Liver (tissue), 9 donors: ENCODE results near the gene ZDHHC8. TPM values are rescaled to one million over a fixed set of nuclear protein-coding genes. Genes with fewer than 3 reads are reported as not detected.

Experiments used
- DNase-seq: peaks from one replicate; pipeline ENCODE4 v3.0.0-alpha.2; 2017; ENCODE audit warnings: low spot score
- H3K27ac ChIP-seq, 2 donors: one replicate each; pipeline ENCODE4 v1.7.0; 2013; ENCODE audit warnings: inconsistent platforms in 2 of 2, low read length in 2 of 2, control low read depth in 1 of 2, low read depth in 1 of 2, mild to moderate bottlenecking in 1 of 2
- H3K27me3 ChIP-seq, 4 donors: one replicate each; pipeline versions ENCODE4 v1.6.1 to v1.7.0; 2013; ENCODE audit warnings: low read length in 3 of 4, inconsistent platforms in 1 of 4, mild to moderate bottlenecking in 1 of 4, moderate library complexity in 1 of 4; ENCODE audit not compliant: control insufficient read depth in 4 of 4, insufficient read depth in 4 of 4
- H3K36me3 ChIP-seq, 4 donors: one replicate each; pipeline versions ENCODE4 v1.6.1 to v1.7.0; 2013; ENCODE audit warnings: low read length in 3 of 4, mild to moderate bottlenecking in 3 of 4, low read depth in 1 of 4, moderate library complexity in 1 of 4; ENCODE audit not compliant: control insufficient read depth in 4 of 4, insufficient read depth in 3 of 4
- H3K4me1 ChIP-seq, 4 donors: one replicate each; pipeline versions ENCODE4 v1.6.1 to v1.7.0; 2013; ENCODE audit warnings: low read length in 3 of 4, mild to moderate bottlenecking in 3 of 4, moderate library complexity in 1 of 4; ENCODE audit not compliant: control insufficient read depth in 4 of 4, insufficient read depth in 4 of 4
- H3K4me3 ChIP-seq, 3 donors: one replicate each; pipeline versions ENCODE4 v1.6.1 to v1.7.0; 2013; ENCODE audit warnings: low read length in 3 of 3, control low read depth in 1 of 3, low read depth in 1 of 3, mild to moderate bottlenecking in 1 of 3
- H3K9ac ChIP-seq, 2 donors: one replicate each; pipeline ENCODE4 v1.7.0; 2013; ENCODE audit warnings: low read length in 2 of 2, mild to moderate bottlenecking in 2 of 2, moderate library complexity in 2 of 2, control low read depth in 1 of 2, low read depth in 1 of 2
- H3K9me3 ChIP-seq, 4 donors: one replicate each; pipeline versions ENCODE4 v1.6.1 to v1.7.0; 2013; ENCODE audit warnings: low read length in 3 of 4; ENCODE audit not compliant: control insufficient read depth in 4 of 4
- ATF3 ChIP-seq: IDR thresholded peaks from 2 replicates; pipeline ENCODE4 v1.6.1; 2016; ENCODE audit warnings: antibody characterized with exemption
- CTCF ChIP-seq: fragments of 150-350 bp; IDR thresholded peaks from 2 replicates; pipeline ENCODE4 v1.5.1; 2017; ENCODE audit warnings: improper control_type of control experiment, low read depth, low read length; ENCODE audit not compliant: missing input control
- FOXA1 ChIP-seq: IDR thresholded peaks from 2 replicates; pipeline ENCODE4 v1.6.1; 2016; ENCODE audit warnings: antibody characterized with exemption
- FOXA2 ChIP-seq: IDR thresholded peaks from 2 replicates; pipeline ENCODE4 v1.6.1; 2016; ENCODE audit warnings: antibody characterized with exemption
- GABPA ChIP-seq, 2 donors: IDR thresholded peaks in 1 of 2; conservative IDR thresholded peaks in 1 of 2; 2 replicates each; pipeline ENCODE4 v1.6.1; 2016; ENCODE audit warnings: antibody characterized with exemption in 2 of 2, mild to moderate bottlenecking in 1 of 2, moderate library complexity in 1 of 2
- HNF4G ChIP-seq: IDR thresholded peaks from 2 replicates; pipeline ENCODE4 v1.6.1; 2016; ENCODE audit warnings: antibody characterized with exemption
- JUND ChIP-seq, 2 donors: IDR thresholded peaks; 2 replicates each; pipeline ENCODE4 v1.6.1; 2016; ENCODE audit warnings: antibody characterized with exemption in 2 of 2
- NR2F2 ChIP-seq: IDR thresholded peaks from 2 replicates; pipeline ENCODE4 v1.6.1; 2016; ENCODE audit warnings: antibody characterized with exemption
- RAD21 ChIP-seq, 2 donors: IDR thresholded peaks; 2 replicates each; pipeline ENCODE4 v1.6.1; 2016; ENCODE audit warnings: antibody characterized with exemption in 2 of 2, mild to moderate bottlenecking in 2 of 2
- REST ChIP-seq: IDR thresholded peaks from 2 replicates; pipeline ENCODE4 v1.6.1; 2016; ENCODE audit warnings: antibody characterized with exemption, mild to moderate bottlenecking
- RXRA ChIP-seq, 2 donors: IDR thresholded peaks; 2 replicates each; pipeline ENCODE4 v1.6.1; 2017 to 2018; ENCODE audit warnings: antibody characterized with exemption in 2 of 2, mild to moderate bottlenecking in 1 of 2
- TAF1 ChIP-seq: conservative IDR thresholded peaks from 2 replicates; pipeline ENCODE4 v1.6.1; 2016; ENCODE audit warnings: antibody characterized with exemption, mild to moderate bottlenecking
- YY1 ChIP-seq: IDR thresholded peaks from 2 replicates; pipeline ENCODE4 v1.6.1; 2016; ENCODE audit warnings: antibody characterized with exemption, mild to moderate bottlenecking
- WGBS: extraction: QIAGEN DNeasy Blood & Tissue Kit; methylation state at CpG from one replicate; pipeline ENCODE4 v1.1.7; 2013; 5-methylcytosine and 5-hydroxymethylcytosine counted together
- polyA plus RNA-seq, 2 donors: library from polyadenylated mRNA; stranded (reverse) in 1 of 2; unstranded in 1 of 2; fragments of 200-250 nt in 1 of 2; fragments of >200 nt in 1 of 2; fragmentation: Nextera tagmentation in 1 of 2; extraction: Ambion mirVana in 1 of 2; gene quantifications; one replicate each; pipeline versions ENCODE4 v1.2.1 to v1.2.3, GENCODE V29; 2013 to 2015
- total RNA-seq, 2 donors: library from RNA; depleted of rRNA; stranded (reverse); fragments of >200 nt; gene quantifications; one replicate each; pipeline ENCODE4 v1.2.3, GENCODE V29; 2014
- donor health status: healthy.
- donor health status: healthy.
- donor health status: healthy.
- donor health status: healthy.
- donor health status: healthy.

Gene ZDHHC8
- total and polyA plus RNA-seq, 4 donors, result 2.9 to 11.8 (median 6.8) TPM

- no peak for DNase-seq
- peak; percentile 28 for TF ChIP-seq CTCF
- TF ChIP-seq RAD21 (IDR thresholded peaks at IDR 0.05), result peak; percentile 59 to 74
- no peak for TF ChIP-seq GABPA (IDR thresholded peaks at IDR 0.05 in 1 of 2, conservative IDR thresholded peaks at IDR 0.05 in 1 of 2)
- Histone ChIP-seq H3K36me3 (no peaks in the 10 kb centered on the region), H3K4me3 (no peak overlapping the region), H3K27me3 (no peaks in the 10 kb centered on the region), H3K9ac (no peak overlapping the region), H3K27ac (no peak overlapping the region), H3K4me1 (peaks cover 7 to 36% (median 27%) of the 10 kb centered on the region in 4 donors), H3K9me3 (no peaks in the 10 kb centered on the region)
- WGBS, result 79% methylated on average over 19 of the region's 19 CpGs
Observed at GRCh38 chr22:20174785-20175596, 43.4 kb downstream of the ZDHHC8 start.

- no peaks in the 10 kb centered on the region for H3K9me3 ChIP-seq
- DNase-seq, result no peak
- no peak overlapping the region for H3K27ac ChIP-seq
- no peaks in the 10 kb centered on the region for H3K27me3 ChIP-seq
- TF ChIP-seq FOXA1, result no peak
- no peak for TF ChIP-seq FOXA2
- TF ChIP-seq CTCF, result peak; percentile 6
- peak in 1 of 2 donors; percentile 33 for TF ChIP-seq RAD21 (IDR thresholded peaks at IDR 0.05)
- H3K36me3 ChIP-seq, result no peaks in the 10 kb centered on the region
- no peak overlapping the region for H3K4me3 ChIP-seq
- H3K9ac ChIP-seq, result no peak overlapping the region
- peaks cover 7 to 38% (median 28%) of the 10 kb centered on the region in 4 donors for H3K4me1 ChIP-seq
- WGBS, result 68% methylated on average over 12 of the region's 12 CpGs
Observed at GRCh38 chr22:20175597-20175900, 43.9 kb downstream of the ZDHHC8 start.

GRCh38 chr22:20176421-20177085 is 44.9 kb downstream of the ZDHHC8 start:
- Histone ChIP-seq H3K4me1 (peaks cover 11 to 38% (median 32%) of the 10 kb centered on the region in 4 donors), H3K36me3 (no peaks in the 10 kb centered on the region), H3K9ac (no peak overlapping the region), H3K27me3 (no peaks in the 10 kb centered on the region), H3K27ac (no peak overlapping the region), H3K9me3 (no peaks in the 10 kb centered on the region), H3K4me3 (no peak overlapping the region)
- WGBS, result 86% methylated on average over 17 of the region's 17 CpGs
- DNase-seq, result no peak
- no peak for TF ChIP-seq GABPA (IDR thresholded peaks at IDR 0.05 in 1 of 2, conservative IDR thresholded peaks at IDR 0.05 in 1 of 2)
- TF ChIP-seq ATF3, result no peak
- no peak for TF ChIP-seq TAF1
- TF ChIP-seq FOXA1, result no peak
- no peak for TF ChIP-seq NR2F2
- no peak for TF ChIP-seq FOXA2
- no peak for TF ChIP-seq YY1
- no peak for TF ChIP-seq JUND (IDR thresholded peaks at IDR 0.05)
- TF ChIP-seq CTCF, result no peak
- no peak for TF ChIP-seq RXRA (IDR thresholded peaks at IDR 0.05)
- TF ChIP-seq HNF4G, result no peak
- no peak for TF ChIP-seq REST
